ENCODE data around the gene CLDN2.
A peak's percentile ranks its signal among the peaks of the same experiment; 100 is the strongest.

Gene CLDN2

GRCh38 chrX:106894978-106895452 lies 25.2 kb upstream of the CLDN2 start:
- no peak overlapping the region for H3K27ac ChIP-seq (ENCODE audit: low read depth, low read length, poor library complexity, severe bottlenecking)
- H3K4me1 ChIP-seq (ENCODE audit: insufficient read depth, low read length, severe bottlenecking), result no peaks in the 10 kb centered on the region
- no peak overlapping the region for H3K4me3 ChIP-seq (ENCODE audit: low read depth, low read length, poor library complexity, severe bottlenecking)
- no peaks in the 10 kb centered on the region for H3K36me3 ChIP-seq (ENCODE audit: insufficient read depth, low read length)
- no peaks in the 10 kb centered on the region for H3K79me2 ChIP-seq (ENCODE audit: insufficient read depth, low read length)
- no peaks in the 10 kb centered on the region for H3F3A ChIP-seq (ENCODE audit: insufficient read depth, low read length)
- no peaks in the 10 kb centered on the region for H4K20me1 ChIP-seq (ENCODE audit: insufficient read depth, low read length)
- TF ChIP-seq CTCF (IDR thresholded peaks at IDR 0.05; ENCODE audit: low read length), result no peak
- no peak for TF ChIP-seq EZH2 (IDR thresholded peaks at IDR 0.05; ENCODE audit: borderline replicate concordance, low read length)
- no peaks in the 10 kb centered on the region for H3K27me3 ChIP-seq (ENCODE audit: insufficient read depth, low read length)
- no peak overlapping the region for H3K9ac ChIP-seq (ENCODE audit: low read length)
- no peaks in the 10 kb centered on the region for H3K9me3 ChIP-seq (ENCODE audit: low read length)
- H2AFZ ChIP-seq (ENCODE audit: low read length), result no peak overlapping the region
- H3K9me2 ChIP-seq (ENCODE audit: low read depth, low read length), result no peaks in the 10 kb centered on the region
- H3K4me2 ChIP-seq (ENCODE audit: low read length), result no peak overlapping the region

GRCh38 chrX:106897259-106897658 lies 22.9 kb upstream of the CLDN2 start:
- Histone ChIP-seq H3K27me3 (ENCODE audit: insufficient read depth, low read length) (no peaks in the 10 kb centered on the region), H4K20me1 (ENCODE audit: insufficient read depth, low read length) (no peaks in the 10 kb centered on the region), H3K27ac (ENCODE audit: low read depth, low read length, poor library complexity, severe bottlenecking) (no peak overlapping the region), H3K9ac (ENCODE audit: low read length) (no peak overlapping the region), H3K79me2 (ENCODE audit: insufficient read depth, low read length) (no peaks in the 10 kb centered on the region), H3K9me2 (ENCODE audit: low read depth, low read length) (no peaks in the 10 kb centered on the region), H3K36me3 (ENCODE audit: insufficient read depth, low read length) (no peaks in the 10 kb centered on the region), H3K9me3 (ENCODE audit: low read length) (no peaks in the 10 kb centered on the region), H3K4me3 (ENCODE audit: low read depth, low read length, poor library complexity, severe bottlenecking) (no peak overlapping the region), H3K4me1 (ENCODE audit: insufficient read depth, low read length, severe bottlenecking) (no peaks in the 10 kb centered on the region), H3K4me2 (ENCODE audit: low read length) (no peak overlapping the region), H2AFZ (ENCODE audit: low read length) (no peak overlapping the region), H3F3A (ENCODE audit: insufficient read depth, low read length) (no peaks in the 10 kb centered on the region)
- TF ChIP-seq EZH2 (IDR thresholded peaks at IDR 0.05; ENCODE audit: borderline replicate concordance, low read length) (no peak), CTCF (IDR thresholded peaks at IDR 0.05; ENCODE audit: low read length) (no peak)

GRCh38 chrX:106898462-106898861 lies 21.7 kb upstream of the CLDN2 start:
- Histone ChIP-seq H3K9ac (ENCODE audit: low read length) (no peak overlapping the region), H3K27ac (ENCODE audit: low read depth, low read length, poor library complexity, severe bottlenecking) (no peak overlapping the region), H3K9me3 (ENCODE audit: low read length) (no peaks in the 10 kb centered on the region), H2AFZ (ENCODE audit: low read length) (no peak overlapping the region), H3F3A (ENCODE audit: insufficient read depth, low read length) (no peaks in the 10 kb centered on the region), H4K20me1 (ENCODE audit: insufficient read depth, low read length) (no peaks in the 10 kb centered on the region), H3K4me2 (ENCODE audit: low read length) (no peak overlapping the region), H3K79me2 (ENCODE audit: insufficient read depth, low read length) (no peaks in the 10 kb centered on the region), H3K27me3 (ENCODE audit: insufficient read depth, low read length) (no peaks in the 10 kb centered on the region), H3K36me3 (ENCODE audit: insufficient read depth, low read length) (no peaks in the 10 kb centered on the region), H3K4me3 (ENCODE audit: low read depth, low read length, poor library complexity, severe bottlenecking) (no peak overlapping the region), H3K4me1 (ENCODE audit: insufficient read depth, low read length, severe bottlenecking) (no peaks in the 10 kb centered on the region), H3K9me2 (ENCODE audit: low read depth, low read length) (no peaks in the 10 kb centered on the region)
- TF ChIP-seq CTCF (IDR thresholded peaks at IDR 0.05; ENCODE audit: low read length), result peak; percentile 40; the same call in 1 of the 2 replicates
- no peak for TF ChIP-seq EZH2 (IDR thresholded peaks at IDR 0.05; ENCODE audit: borderline replicate concordance, low read length)
